ENCODE results near the gene GREB1. TPM values are rescaled to one million over a fixed set of nuclear protein-coding genes. Genes with fewer than 3 reads are reported as not detected.

Gene GREB1
- total RNA-seq, 1 experiment from 2014 or later: 6.2 TPM

DNA sequence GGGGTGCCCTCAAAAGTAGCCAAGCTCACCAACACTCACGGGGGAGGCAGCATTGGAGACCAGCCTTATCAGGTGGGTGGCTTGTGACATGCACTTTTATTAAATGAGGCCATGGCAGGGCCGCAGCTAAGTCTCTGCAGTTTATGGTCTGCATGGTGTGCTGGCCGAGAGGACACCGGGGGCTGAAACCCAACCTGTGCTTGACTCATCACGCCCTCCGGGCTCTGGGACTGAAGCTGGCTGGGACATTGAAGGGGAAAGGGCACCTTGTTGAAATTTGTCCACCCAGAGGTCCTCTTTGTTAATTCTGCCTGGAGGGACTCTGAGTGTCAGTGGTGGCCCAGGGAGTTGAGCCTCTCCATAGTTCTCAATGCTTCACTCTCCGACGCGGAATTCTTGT is 153.9 kb downstream of the GREB1 start:
- no peaks in the 10 kb centered on the region for H3K9me2 ChIP-seq (ENCODE audit: insufficient read depth)
- no peak overlapping the region for H3K27ac ChIP-seq (ENCODE audit: low read depth, low read length)
- peaks cover 8 to 16% of the 10 kb centered on the region in 2 experiments; a peak in 3 of 4 replicates for H3K4me1 ChIP-seq (ENCODE audit: control insufficient read depth in 1 of 2, insufficient read depth in 2 of 2, low read length in 2 of 2)
- intact Hi-C loops (cut with micrococcal nuclease): loop anchor here (1.0 kb wide), 1 partner anchor 92 kb away; no protein-coding TSS in a partner anchor
- no peaks in the 10 kb centered on the region for H3K9me3 ChIP-seq (ENCODE audit: control insufficient read depth in 1 of 2, insufficient read depth in 1 of 2, low read depth in 1 of 2, low read length in 2 of 2)
- H2AFZ ChIP-seq (ENCODE audit: low read depth, low read length, poor library complexity, severe bottlenecking): peak overlapping the region; percentile 95
- 0 out of 2 replicates have a peak overlapping the region, but pooled peaks have one; percentile 4 for H3K9ac ChIP-seq (ENCODE audit: low read length)
- BruUV-seq (replicated peaks): no TSS peak
- RAD21 ChIA-PET (ENCODE audit: low non-redundant PET in 1 of 2, low total read pairs in 2 of 2, uncharacterized antibody in 2 of 2, unreplicated experiment in 2 of 2): interaction anchor here in 1 of 2 experiments (0.7 to 0.9 kb wide), 3 partner anchors 71 to 555 kb away, joined by 3 read pairs; a partner anchor contains a TSS
- H3K79me2 ChIP-seq (ENCODE audit: insufficient read depth, low read length): no peaks in the 10 kb centered on the region
- no peak overlapping the region for H3K4me3 ChIP-seq (replicated peaks in 1 of 2; ENCODE audit: low read depth in 1 of 2, low read length in 2 of 2)
- H3K4me2 ChIP-seq (ENCODE audit: low read length): peak overlapping the region; percentile 73
- CTCF ChIA-PET: interaction anchor here (0.6 to 1.7 kb wide), 16 partner anchors 10 to 555 kb away, joined by 3 to 13 read pairs (median 4); partner anchors contain the start of gene LPIN1
- H3K36me3 ChIP-seq (ENCODE audit: control insufficient read depth in 1 of 2, insufficient read depth in 2 of 2, low read length in 2 of 2): no peaks in the 10 kb centered on the region
- H4K20me1 ChIP-seq (ENCODE audit: insufficient read depth): no peaks in the 10 kb centered on the region
- POLR2A ChIA-PET: no interaction called here
- no peaks in the 10 kb centered on the region for H3K27me3 ChIP-seq (ENCODE audit: insufficient read depth, low read length)
- DNase-seq (ENCODE audit: low read depth, low spot score) (no peak), ATAC-seq (no peak)
- TF ChIP-seq EZH2 (IDR thresholded peaks at IDR 0.05) (no peak), RAD21 (IDR thresholded peaks at IDR 0.05; ENCODE audit: low read depth) (no peak), SP1 (IDR thresholded peaks at IDR 0.05; ENCODE audit: low read depth) (no peak), POLR2AphosphoS5 (IDR thresholded peaks at IDR 0.05; ENCODE audit: low read depth, low read length) (no peak), POLR2A (IDR thresholded peaks at IDR 0.05; ENCODE audit: borderline replicate concordance, extremely low read depth, insufficient read depth, insufficient read length) (no peak), YY1 (IDR thresholded peaks at IDR 0.05; ENCODE audit: extremely low read depth, insufficient replicate concordance, low read depth, low read length) (no peak), FOSL1 (IDR thresholded peaks at IDR 0.05; ENCODE audit: low read depth) (no peak)
- TF ChIP-seq, protein P1, sequence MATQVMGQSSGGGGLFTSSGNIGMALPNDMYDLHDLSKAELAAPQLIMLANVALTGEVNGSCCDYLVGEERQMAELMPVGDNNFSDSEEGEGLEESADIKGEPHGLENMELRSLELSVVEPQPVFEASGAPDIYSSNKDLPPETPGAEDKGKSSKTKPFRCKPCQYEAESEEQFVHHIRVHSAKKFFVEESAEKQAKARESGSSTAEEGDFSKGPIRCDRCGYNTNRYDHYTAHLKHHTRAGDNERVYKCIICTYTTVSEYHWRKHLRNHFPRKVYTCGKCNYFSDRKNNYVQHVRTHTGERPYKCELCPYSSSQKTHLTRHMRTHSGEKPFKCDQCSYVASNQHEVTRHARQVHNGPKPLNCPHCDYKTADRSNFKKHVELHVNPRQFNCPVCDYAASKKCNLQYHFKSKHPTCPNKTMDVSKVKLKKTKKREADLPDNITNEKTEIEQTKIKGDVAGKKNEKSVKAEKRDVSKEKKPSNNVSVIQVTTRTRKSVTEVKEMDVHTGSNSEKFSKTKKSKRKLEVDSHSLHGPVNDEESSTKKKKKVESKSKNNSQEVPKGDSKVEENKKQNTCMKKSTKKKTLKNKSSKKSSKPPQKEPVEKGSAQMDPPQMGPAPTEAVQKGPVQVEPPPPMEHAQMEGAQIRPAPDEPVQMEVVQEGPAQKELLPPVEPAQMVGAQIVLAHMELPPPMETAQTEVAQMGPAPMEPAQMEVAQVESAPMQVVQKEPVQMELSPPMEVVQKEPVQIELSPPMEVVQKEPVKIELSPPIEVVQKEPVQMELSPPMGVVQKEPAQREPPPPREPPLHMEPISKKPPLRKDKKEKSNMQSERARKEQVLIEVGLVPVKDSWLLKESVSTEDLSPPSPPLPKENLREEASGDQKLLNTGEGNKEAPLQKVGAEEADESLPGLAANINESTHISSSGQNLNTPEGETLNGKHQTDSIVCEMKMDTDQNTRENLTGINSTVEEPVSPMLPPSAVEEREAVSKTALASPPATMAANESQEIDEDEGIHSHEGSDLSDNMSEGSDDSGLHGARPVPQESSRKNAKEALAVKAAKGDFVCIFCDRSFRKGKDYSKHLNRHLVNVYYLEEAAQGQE (IDR thresholded peaks at IDR 0.05; ENCODE audit: low read depth): no peak
- TF ChIP-seq, protein P2, sequence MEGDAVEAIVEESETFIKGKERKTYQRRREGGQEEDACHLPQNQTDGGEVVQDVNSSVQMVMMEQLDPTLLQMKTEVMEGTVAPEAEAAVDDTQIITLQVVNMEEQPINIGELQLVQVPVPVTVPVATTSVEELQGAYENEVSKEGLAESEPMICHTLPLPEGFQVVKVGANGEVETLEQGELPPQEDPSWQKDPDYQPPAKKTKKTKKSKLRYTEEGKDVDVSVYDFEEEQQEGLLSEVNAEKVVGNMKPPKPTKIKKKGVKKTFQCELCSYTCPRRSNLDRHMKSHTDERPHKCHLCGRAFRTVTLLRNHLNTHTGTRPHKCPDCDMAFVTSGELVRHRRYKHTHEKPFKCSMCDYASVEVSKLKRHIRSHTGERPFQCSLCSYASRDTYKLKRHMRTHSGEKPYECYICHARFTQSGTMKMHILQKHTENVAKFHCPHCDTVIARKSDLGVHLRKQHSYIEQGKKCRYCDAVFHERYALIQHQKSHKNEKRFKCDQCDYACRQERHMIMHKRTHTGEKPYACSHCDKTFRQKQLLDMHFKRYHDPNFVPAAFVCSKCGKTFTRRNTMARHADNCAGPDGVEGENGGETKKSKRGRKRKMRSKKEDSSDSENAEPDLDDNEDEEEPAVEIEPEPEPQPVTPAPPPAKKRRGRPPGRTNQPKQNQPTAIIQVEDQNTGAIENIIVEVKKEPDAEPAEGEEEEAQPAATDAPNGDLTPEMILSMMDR (IDR thresholded peaks at IDR 0.05 in 2 of 3, conservative IDR thresholded peaks at IDR 0.05 in 1 of 3; ENCODE audit: borderline replicate concordance in 1 of 3, insufficient read depth in 1 of 3, low read depth in 2 of 3, low read length in 2 of 3): no peak
